NCI-H446 treated with DMSO at 0.1 percent for 48 hours (cell line): ENCODE data around the gene MAN2A1.

Experiments
- DNase-seq: peaks from one replicate; lab custom pipeline; 2025; lab: John Stamatoyannopoulos, UW

The MAN2A1 gene

DNA sequence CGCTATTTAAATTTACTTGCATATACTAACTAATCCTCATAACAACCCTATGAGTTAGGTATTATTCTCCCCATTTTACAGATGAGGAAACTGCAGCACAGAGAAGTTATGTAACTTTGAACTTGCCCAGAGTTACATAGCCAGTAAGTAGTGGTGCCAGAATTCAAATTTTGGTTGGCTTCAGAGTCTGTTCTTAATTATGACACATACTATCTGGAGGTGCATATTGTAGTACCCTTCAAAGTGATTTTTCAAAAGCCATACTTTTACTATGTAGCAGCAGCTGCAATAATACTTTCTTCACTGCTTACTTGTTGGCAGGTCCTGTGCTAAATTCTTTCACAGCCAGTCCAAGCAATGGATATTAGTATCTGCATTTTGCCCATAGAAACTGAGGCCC, 16.4 kb downstream of the MAN2A1 start:
- DNase-seq, result no peak

DNA sequence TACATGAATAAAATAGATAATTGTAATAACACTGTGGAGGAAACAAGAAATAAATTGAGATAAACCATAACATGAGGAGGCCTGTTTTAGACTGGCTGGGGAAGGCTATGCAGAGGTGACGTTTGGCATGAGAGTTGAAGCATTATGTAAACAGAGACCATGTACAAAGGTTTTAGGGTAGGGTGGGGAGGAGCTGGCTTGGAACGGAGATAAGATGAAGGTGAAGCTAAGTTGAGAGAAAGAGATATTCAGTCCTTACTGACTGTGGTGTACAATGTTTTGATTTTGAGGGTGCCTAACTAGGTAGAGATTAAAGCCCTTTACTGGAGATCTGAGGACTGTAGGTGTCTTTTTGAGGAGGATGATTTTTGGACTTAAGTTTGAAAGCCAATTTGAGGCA, 17.8 kb downstream of the MAN2A1 start:
- DNase-seq, result no peak

DNA sequence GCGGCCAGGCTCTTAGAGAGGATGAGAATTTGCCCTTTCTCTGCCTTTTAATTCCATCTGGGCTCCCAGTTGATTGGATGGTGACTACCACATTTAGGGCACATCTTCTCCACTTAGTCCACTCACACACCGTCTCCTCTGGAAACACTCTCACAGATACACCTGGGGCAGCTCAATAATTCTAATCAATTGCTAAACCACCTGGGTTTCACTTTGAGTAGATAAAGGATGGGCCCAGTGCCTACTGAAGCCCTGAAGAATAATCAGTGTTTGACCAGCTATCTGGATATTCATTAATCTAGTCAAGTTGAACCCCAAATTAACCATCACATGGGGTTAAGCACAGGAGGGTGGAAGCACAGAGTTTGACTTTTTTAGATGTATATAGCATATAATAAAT, 19.1 kb downstream of the MAN2A1 start:
- no peak for DNase-seq

DNA sequence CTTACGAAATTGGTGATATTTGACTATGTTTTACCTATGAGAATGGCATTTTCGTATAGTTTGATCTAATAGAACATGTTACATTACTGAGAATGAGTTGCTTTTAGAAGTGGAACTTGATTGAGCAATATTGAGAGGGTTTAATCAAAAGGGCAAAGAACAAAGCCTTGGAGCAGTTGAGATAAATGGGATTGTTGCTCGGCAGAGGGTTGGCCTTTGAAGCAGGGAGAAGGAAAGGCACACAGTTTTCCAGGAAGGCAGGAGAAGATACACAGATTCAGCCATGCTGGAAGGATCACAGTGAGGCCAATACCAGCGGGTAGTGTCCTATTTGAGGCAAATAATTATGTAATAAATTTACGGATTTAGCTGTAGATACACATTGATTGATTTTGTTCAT, 19.5 kb downstream of the MAN2A1 start:
- DNase-seq, result no peak

DNA sequence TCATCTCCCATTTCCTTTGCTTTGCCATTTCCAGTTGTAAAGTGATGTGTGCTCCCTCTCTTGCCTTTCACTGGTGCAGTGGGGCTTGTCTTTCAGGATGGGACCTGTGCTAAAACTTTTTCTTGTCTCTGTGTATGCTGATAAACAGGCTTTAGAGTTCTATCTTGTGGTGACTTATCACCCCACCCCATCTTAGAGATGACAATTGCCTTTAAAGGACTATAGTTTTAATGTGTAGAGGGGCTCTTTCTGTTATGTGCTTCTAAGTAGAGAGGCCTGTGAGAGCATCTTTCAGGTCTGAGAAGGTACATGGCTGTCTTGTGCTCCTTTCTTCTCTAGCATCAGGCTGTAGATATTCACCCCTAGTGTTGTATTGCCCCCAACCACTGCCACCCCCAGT, 21.9 kb downstream of the MAN2A1 start:
- DNase-seq, result no peak

DNA sequence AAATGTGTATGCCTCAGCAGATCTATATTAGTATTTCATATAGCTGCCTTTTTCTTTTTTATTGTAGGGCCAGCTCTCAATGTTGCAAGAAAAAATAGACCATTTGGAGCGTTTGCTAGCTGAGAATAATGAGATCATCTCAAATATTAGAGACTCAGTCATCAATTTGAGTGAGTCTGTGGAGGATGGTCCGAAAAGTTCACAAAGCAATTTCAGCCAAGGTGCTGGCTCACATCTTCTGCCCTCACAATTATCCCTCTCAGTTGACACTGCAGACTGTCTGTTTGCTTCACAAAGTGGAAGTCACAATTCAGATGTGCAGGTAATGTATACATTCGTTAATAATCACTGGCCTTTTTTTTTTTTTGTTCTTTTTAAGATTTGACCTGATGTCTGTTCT, 23.7 kb downstream of the MAN2A1 start:
- DNase-seq, result peak; percentile 53

DNA sequence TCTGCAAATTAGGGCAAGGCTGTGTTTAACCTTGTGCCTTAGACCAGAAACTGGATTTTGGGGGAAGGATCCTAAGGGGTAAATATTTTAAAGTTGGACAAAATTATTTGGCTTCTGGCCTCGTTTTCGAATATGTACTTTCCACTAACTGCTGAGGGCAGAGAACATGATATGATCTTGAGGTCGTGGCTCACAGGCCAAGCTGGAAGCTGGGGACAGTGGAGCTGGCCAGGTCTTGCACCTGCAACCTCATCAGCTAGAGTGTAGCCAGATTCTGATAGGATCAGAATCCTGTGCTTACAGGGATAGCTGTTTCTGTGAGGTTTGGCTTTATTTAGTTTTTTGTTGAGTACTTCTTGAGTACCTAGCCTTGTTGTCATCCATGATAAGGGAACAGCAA, 24.9 kb downstream of the MAN2A1 start:
- no peak for DNase-seq

DNA sequence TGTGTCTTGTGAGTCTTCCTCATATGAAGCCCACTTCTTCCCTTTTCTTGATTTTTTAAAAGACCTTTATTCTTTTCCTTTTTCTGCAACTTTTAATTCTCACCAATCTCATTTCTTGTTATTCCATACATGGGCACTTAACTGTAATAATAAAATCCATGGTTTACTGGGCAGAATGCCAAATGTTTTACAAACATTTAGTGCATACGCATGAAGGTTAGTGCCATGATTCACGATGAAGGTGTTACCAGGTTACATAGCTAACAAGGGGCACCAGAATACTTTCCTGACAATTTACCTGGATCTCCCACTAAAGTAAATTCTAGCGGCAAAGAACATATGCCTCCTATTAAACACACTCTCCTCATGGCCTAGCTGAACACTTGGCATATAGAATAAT, 28.5 kb downstream of the MAN2A1 start:
- no peak for DNase-seq

DNA sequence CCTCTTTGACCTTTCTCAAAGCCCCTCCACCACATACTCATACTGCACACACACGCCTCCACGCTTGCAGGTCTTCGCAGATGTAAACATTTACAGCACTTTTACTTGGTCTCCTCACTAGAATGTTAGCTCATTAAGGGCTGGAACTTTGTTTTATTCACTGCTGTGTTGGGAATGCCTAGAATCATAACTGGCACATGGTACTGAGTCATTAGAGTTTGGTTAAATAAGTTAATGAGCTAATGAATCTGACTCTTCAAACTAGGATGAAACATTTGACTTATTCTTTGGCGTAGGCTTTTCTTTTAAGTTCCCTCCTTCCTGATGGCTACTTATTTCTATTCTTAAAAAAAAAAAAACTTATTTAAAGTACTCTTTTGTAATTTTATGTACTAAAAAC, 28.9 kb downstream of the MAN2A1 start:
- DNase-seq, result no peak

DNA sequence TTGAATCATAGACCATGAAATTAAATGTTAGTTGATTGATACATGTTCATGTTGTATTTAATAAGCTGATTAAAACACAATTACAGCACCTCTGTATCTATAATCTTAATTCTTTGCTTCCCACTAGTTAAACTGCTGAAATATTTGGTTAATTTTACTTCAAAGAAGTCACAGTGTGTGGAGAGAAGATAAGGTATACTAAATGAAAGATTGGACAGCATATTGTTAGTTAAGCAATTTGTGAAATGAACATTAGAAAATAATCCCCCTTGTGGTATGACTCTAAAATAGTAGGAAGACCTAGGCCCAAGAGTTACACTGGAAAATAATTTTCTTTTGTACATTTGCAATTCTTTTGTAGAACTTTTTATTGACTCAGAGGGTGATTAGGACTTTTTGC, 30.3 kb downstream of the MAN2A1 start:
- DNase-seq, result no peak

DNA sequence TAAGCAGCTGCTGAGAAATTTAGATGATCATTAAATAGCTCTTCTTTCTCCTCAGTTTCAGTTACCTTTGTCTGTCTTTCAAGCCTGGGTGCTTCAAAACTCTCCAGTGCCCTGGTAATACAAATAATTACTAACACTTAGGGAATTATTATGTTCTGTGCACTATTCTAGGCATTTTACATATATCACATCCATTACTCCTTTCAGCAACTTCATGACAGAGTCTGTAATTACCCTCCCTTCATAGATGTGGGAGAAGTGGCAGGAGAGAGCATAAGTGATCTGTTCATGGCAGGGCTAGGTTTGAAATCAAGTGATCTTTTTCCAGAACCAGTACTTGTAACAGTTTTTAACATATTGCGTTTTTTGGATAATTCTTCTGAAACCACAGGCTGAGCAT, 32.0 kb downstream of the MAN2A1 start:
- no peak for DNase-seq

DNA sequence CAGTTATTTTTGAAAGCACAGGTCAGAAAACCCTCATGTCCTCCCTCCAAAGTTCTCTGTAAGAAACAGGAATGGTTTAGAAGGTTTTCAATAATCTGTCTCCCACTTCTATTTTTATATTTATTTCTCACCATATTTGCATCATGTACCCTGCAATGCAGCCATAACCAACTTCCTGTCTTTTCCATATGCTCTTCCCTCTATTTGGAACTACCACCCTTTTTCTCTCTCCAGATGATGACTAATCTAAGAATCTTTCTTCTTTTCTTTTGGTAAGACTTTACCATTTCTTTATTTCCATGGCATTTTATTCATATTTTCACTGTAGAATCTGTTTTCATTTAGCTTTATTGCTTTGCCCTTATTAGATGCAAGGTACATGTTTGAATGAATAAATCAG, 33.9 kb downstream of the MAN2A1 start:
- no peak for DNase-seq

DNA sequence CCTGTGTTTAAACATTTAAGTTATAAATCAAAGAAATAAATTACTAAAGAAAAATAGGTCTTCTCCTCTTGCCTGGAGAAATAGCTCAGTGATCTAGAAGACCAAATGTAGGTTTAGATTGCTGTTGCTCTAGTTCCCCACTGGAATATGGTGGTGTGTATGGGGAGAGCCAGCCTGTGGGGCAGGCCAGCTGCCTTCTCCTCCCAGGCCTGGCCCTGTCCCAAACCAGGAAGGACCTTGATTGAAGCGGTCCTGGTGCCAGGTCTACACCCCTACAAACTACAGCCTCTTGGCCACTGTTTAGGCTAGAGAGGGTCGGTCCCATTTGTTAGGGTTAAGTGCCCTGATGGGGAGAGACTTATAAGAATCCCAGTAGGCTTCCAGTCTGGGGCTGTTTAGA, 35.4 kb downstream of the MAN2A1 start:
- no peak for DNase-seq

DNA sequence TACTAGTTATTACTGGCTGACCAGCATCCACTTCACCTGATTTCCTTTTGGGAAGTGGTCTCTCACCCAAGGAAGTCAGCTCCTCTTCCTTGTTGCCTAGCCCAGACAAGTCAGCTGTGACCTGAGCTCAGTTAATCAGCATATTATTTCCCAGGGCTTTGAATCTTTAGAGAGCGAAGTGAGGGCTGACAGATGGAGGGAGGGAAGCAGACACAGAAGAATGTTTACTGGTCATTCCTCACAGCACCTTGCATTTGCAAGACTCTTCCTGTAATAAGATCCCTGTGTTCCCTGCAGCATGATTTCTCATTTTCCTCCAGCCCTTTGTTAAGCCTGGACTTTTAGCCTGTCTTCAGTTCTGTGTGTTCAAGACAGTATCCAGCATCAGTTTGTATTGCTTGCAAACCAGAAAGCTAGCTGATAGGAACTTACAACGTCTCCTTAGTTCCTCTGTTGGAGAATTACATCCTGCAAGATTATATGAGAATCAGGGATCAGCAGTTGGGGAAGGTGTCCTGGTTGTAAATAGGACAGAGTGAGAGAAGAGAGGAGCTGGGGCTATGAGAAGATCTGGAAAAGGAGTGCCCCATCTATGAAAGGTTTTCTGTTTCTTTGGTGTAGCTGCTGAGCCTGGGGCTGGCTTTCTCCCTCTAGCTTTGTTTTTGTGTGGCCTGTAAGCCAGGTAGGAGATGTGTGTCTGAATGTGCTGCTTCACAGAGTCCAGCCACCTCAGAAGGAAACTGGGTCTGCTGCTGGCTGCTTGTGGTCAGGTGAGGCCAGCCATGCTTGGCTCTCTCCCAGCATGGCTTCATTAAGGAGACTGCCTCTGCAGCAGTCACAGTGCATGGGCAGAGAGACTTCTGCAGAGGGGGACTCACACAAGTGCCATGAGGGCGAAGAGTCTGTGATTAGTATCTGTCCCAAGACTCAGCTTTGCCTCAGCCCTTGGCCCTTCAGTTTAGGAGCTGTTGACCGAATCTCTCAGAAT, 50.3 kb downstream of the MAN2A1 start:
- DNase-seq, result no peak

DNA sequence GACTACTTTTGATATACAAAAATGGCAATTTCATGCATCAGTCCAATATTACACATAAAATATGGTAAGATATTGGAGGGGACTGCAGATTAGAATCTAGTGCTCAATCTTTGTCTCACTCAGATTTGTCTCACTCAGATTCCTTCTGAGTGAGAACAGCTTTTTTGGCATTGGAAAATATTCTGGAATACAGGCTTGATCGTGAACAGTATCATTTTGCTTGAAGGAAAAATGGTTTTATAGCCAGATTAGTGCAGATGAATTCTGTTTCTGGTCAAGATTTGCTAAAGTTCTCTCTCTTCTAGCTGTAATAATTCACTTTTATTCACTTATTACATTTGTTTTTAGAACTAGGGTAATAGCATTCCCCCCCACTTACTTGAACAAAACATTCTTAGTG, 51.2 kb downstream of the MAN2A1 start:
- DNase-seq, result no peak

DNA sequence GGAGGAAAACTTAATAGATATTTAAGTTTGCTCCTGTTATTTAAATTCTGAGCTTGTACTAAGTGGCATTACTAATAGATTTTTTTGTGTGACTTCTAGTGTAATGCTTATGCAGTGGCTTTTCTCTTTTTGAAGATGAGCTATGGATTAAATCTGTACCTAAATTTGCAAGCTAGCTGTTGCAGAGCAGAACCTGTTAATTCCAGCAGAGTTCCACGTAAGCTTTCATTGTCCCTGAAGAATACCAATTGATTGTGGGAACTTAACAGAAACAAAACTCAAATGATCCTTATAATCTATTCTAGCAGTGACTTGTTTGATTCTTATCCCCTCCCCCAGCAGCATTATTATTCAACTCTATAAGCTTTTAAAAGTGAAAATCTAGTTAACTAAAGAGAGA, 51.7 kb downstream of the MAN2A1 start:
- no peak for DNase-seq

DNA sequence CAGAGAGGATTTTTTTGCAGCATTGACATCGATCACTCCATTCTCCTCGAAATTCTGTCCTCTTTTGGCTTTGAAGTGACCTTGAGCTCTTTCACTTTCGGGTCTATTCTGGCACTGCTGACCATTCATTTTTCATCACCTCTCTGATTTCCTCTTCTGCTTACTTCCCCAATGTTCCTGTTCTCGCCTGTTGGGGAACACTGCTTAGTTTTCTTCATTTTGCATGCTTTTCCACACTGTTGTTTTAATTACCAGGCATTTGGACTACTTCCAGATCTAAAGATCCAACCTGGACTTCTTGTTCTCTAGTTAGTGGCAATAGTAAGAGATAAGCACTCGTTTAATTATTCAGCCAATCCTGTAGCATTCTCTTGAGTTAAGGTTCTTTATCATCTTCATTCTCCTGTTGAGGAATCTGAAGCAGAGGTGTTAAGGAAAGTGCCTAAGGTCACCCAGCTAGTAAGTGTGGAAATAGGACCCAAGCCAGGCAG, 53.4 kb downstream of the MAN2A1 start:
- no peak for DNase-seq

DNA sequence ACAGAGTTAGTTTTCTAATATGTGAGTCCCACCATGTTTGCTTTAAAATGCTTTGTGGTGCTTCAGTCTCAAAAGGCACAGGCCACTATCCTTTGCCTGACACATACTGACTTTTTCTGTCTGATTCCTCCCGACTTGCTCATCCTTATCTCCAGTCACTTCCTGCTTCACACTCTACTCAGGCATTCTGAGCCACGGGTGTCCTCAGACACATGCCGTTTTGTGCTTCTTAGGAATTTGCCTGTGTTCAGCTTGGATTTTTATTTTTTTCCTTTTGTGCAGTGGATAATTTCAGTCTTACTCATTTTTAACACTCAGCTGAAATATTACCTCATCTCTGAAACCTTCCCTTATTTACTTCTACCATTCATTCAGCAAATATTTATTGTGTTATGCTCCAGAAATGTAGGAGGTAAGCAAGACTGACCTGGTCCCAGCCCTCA, 54.1 kb downstream of the MAN2A1 start:
- DNase-seq, result no peak

DNA sequence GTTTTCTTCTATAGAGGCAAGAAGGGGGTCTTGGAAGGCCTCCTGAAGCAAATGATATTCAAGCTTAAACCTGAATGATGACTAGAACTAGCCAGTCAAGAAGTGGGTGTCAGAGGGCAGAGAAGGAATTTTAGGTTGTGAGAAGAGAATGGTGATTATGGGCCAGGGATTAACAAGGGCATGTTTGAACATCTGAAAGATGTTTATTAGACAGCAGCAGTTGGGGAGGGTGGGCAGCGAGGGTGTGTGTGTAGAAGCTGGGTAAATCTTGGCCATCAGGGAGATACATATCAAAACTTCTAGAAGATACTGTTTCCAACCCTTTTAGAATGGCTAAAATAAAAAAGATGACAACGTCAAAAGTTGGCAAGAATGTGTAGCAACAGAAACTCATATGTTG, 54.5 kb downstream of the MAN2A1 start:
- DNase-seq, result no peak

DNA sequence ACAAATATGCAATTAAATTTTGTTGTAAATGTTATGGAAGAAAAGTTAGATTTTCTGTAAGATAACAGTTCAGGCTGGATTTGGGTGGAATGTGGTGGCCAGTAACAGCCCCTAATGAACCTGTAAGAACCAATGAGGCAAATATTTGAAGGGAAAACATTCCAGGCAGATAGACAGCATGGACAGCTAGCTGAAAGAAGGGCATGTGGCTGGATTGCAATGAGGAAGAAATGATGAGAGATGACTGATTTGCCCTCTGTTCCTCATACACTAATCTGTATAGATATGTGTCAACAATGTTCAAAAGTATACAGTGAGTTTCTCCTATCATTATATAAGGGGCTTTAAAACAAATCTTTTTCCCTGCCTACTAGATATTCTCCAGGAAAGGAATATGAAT, 58.8 kb downstream of the MAN2A1 start:
- DNase-seq, result no peak

DNA sequence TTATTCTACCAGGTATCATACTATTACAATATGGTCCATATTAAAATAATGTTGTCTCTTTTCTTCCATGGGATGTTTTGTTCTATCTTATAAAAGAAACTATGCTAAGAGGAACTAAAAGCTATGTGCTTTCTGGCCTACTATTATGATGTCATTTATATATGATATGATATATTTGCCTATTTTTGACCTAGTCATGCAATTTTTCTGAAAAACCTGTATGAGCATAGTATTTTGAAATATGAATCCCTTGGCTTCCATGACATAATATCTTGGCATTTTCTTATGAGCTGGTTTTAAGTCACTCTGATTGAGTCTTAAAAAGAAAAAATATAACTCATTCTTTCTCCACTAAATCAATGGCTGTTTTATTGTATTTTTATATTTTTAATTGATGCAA, 60.7 kb downstream of the MAN2A1 start:
- DNase-seq, result no peak

DNA sequence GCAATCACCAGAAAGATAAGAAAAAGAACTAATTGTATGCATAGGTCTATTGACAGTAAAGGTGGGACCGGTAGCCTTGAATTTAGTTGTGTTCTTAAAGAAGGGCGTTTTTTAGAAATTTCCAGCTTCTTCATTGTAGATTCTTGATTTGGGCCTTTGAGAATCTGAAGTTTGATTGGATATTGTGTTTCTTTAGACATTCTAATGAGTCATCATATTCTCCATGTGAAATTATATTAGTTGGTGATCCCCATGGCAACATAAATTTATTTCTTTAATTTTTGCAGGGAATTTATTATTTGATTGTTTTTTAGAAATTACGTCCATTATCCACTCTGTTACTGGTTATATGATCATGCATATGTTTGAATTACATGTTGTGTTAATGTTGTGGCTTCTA, 63.6 kb downstream of the MAN2A1 start:
- no peak for DNase-seq

DNA sequence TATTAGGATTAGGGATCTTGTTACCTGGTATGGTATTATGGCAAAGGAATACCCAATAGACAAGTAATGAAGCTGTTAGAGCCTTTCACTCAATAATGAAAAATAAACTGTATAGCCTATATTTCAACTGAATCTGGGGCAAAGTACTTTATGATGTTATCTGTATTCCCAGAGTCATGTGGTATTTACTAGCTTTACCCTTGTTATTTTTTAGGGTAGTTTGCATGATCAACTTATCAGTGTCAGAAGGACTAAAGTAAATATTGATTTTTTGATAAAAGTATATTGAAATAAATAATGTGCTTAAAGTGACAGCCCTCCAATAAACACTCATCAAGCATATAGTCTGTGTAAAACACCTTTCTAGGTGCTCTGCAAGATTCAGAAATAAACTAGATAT, 64.6 kb downstream of the MAN2A1 start:
- DNase-seq, result no peak

DNA sequence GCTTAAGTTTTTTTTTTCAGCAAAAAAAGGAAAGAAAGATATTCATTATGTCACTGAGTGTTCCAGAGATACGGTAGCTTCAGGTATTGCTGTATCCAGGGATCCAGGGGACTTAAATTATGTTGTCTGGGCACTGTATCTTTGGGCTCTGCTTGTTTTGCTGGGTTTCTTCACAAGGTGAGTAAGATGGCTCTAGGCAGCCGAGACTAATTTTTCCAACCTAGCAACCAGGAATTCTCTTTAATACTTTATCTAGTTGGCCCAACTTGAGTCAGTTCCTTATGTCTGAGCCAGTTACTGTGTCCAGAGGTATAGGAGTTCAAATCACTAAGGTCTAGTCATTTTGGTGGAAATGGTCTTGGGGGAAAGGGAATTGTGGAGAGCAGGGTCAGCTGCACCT, 66.0 kb downstream of the MAN2A1 start:
- no peak for DNase-seq
